Upper lobe of left lung (tissue), 6 donors: ENCODE measurements around the gene ECT2. TPM values are rescaled to one million over a fixed set of nuclear protein-coding genes. Genes with fewer than 3 reads are reported as not detected.

Experiments
- ATAC-seq, 2 donors: fragments of 200-7000 bp; cut with Tn5 transposase; one replicate each; pipeline ENCODE4 v1.9.1; 2022; ENCODE audit warnings: mild to moderate bottlenecking in 2 of 2, moderate library complexity in 2 of 2; ENCODE audit not compliant: low FRiP score in 2 of 2
- DNase-seq, 2 donors: peaks; one replicate each; pipeline ENCODE4 v3.0.0-alpha.2; 2019 to 2020
- H3K27ac ChIP-seq, 4 donors: fragments of 200-600 bp; sonication (generic); one replicate each; pipeline ENCODE4 v1.5.1; 2016 to 2019
- H3K27me3 ChIP-seq, 4 donors: fragments of 200-600 bp; sonication (generic); one replicate each; pipeline ENCODE4 v1.5.1; 2017 to 2019
- H3K36me3 ChIP-seq, 4 donors: fragments of 200-600 bp; sonication (generic); one replicate each; pipeline ENCODE4 v1.5.1; 2016 to 2019
- H3K4me1 ChIP-seq, 4 donors: fragments of 200-600 bp; sonication (generic); one replicate each; pipeline ENCODE4 v1.5.1; 2018 to 2019
- H3K4me3 ChIP-seq, 4 donors: fragments of 200-600 bp; sonication (generic); one replicate each; pipeline ENCODE4 v1.5.1; 2017 to 2019; ENCODE audit warnings: mild to moderate bottlenecking in 2 of 4, moderate library complexity in 1 of 4
- H3K9me3 ChIP-seq, 4 donors: fragments of 200-600 bp; sonication (generic); one replicate each; pipeline ENCODE4 v1.5.1; 2018 to 2019
- CTCF ChIP-seq, 6 experiments: fragments of 450-650 bp in 4 of 6; fragments of 200-600 bp in 2 of 6; sonication (generic) in 2 of 6; IDR thresholded peaks; one replicate each; pipeline ENCODE4 v1.5.1; 2016 to 2019; ENCODE audit warnings: antibody characterized with exemption in 6 of 6
- EP300 ChIP-seq, 4 donors: sonication (generic); formaldehyde crosslinking; IDR thresholded peaks; one replicate each; pipeline ENCODE4 v1.5.1; 2017; ENCODE audit warnings: antibody characterized with exemption in 4 of 4, control low read depth in 2 of 4
- POLR2A ChIP-seq, 4 donors: fragments of 450-650 bp; IDR thresholded peaks; one replicate each; pipeline ENCODE4 v1.5.1; 2016 to 2017; ENCODE audit warnings: antibody characterized with exemption in 4 of 4, mild to moderate bottlenecking in 2 of 4
- POLR2AphosphoS5 ChIP-seq, 2 donors: sonication (generic); formaldehyde crosslinking; IDR thresholded peaks; one replicate each; pipeline ENCODE4 v1.5.1; 2017; ENCODE audit warnings: antibody characterized with exemption in 2 of 2
- WGBS, 2 donors: methylation state at CpG; one replicate each; pipeline ENCODE4 v1.1.5; 2017 to 2018; 5-methylcytosine and 5-hydroxymethylcytosine counted together
- total RNA-seq, 6 donors: library from RNA; depleted of rRNA in 4 of 6; stranded (reverse); fragments of >200 nt in 4 of 6; gene quantifications; one replicate each; pipeline versions ENCODE4 v1.1.0 to v1.2.1, GENCODE V29; 2016 to 2021
- donor health status: DM: no; HTN: no; CAD: no; lungs with moderate emphysema.
- donor health status: DM: no; HTN: yes; CAD: no; lungs with severe emphysema.

The ECT2 gene
- total RNA-seq, 6 donors from 2014 or later, result 7.1 to 18.7 (median 13.7) TPM

GRCh38 chr3:172704001-172704400, 46.5 kb upstream of the ECT2 start:
- H3K27me3 ChIP-seq, result no peaks in the 10 kb centered on the region
- no peak overlapping the region for H3K27ac ChIP-seq
- TF ChIP-seq CTCF (IDR thresholded peaks at IDR 0.05), result no peak
- no peak overlapping the region for H3K4me3 ChIP-seq
- H3K36me3 ChIP-seq, result no peaks in the 10 kb centered on the region
- DNase-seq, result no peak
- no peak for ATAC-seq
- 16 to 29% methylated on average over 1 of the region's 1 CpG for WGBS, 2 donors
- no peaks in the 10 kb centered on the region for H3K9me3 ChIP-seq
- H3K4me1 ChIP-seq, result peaks cover 2 to 7% (median 4%) of the 10 kb centered on the region in 4 donors

GRCh38 chr3:172705170-172705569, 45.4 kb upstream of the ECT2 start:
- Histone ChIP-seq H3K27ac (no peak overlapping the region), H3K4me1 (peaks cover 7 to 19% (median 13%) of the 10 kb centered on the region in 4 donors), H3K36me3 (no peaks in the 10 kb centered on the region), H3K4me3 (no peak overlapping the region), H3K27me3 (no peaks in the 10 kb centered on the region), H3K9me3 (no peaks in the 10 kb centered on the region)
- TF ChIP-seq CTCF (IDR thresholded peaks at IDR 0.05), result no peak
- no peak for TF ChIP-seq POLR2AphosphoS5 (IDR thresholded peaks at IDR 0.05)
- no peak for TF ChIP-seq EP300 (IDR thresholded peaks at IDR 0.05)
- no peak for TF ChIP-seq POLR2A (IDR thresholded peaks at IDR 0.05)
- no peak for DNase-seq
- no peak for ATAC-seq
- 87% methylated on average over 4 of the region's 4 CpGs for WGBS, 2 donors

GRCh38 chr3:172707030-172707429, 43.5 kb upstream of the ECT2 start:
- Histone ChIP-seq H3K4me1 (peaks cover 7 to 26% (median 17%) of the 10 kb centered on the region in 4 donors), H3K9me3 (no peaks in the 10 kb centered on the region), H3K4me3 (no peak overlapping the region), H3K36me3 (no peaks in the 10 kb centered on the region), H3K27me3 (no peaks in the 10 kb centered on the region), H3K27ac (no peak overlapping the region)
- 79 to 84% methylated on average over 2 of the region's 2 CpGs for WGBS, 2 donors
- DNase-seq (no peak), ATAC-seq (no peak)
- TF ChIP-seq CTCF (IDR thresholded peaks at IDR 0.05), result no peak
- TF ChIP-seq POLR2A (IDR thresholded peaks at IDR 0.05), result no peak

GRCh38 chr3:172707967-172708366, 42.6 kb upstream of the ECT2 start:
- H3K36me3 ChIP-seq, result no peaks in the 10 kb centered on the region
- no peaks in the 10 kb centered on the region for H3K9me3 ChIP-seq
- no peak overlapping the region for H3K4me3 ChIP-seq
- no peak for DNase-seq
- no peaks in the 10 kb centered on the region for H3K27me3 ChIP-seq
- no peak for ATAC-seq
- 56 to 71% methylated on average over 1 of the region's 1 CpG for WGBS, 2 donors
- peak overlapping the region in 1 of 4 donors; percentile 28 for H3K27ac ChIP-seq
- TF ChIP-seq POLR2AphosphoS5 (IDR thresholded peaks at IDR 0.05), result no peak
- TF ChIP-seq POLR2A (IDR thresholded peaks at IDR 0.05), result no peak
- TF ChIP-seq CTCF (IDR thresholded peaks at IDR 0.05), result no peak
- TF ChIP-seq EP300 (IDR thresholded peaks at IDR 0.05), result no peak
- peaks cover 7 to 26% (median 17%) of the 10 kb centered on the region in 4 donors for H3K4me1 ChIP-seq

- Histone ChIP-seq H3K36me3 (no peaks in the 10 kb centered on the region), H3K27me3 (no peaks in the 10 kb centered on the region), H3K4me1 (peaks cover 7 to 26% (median 17%) of the 10 kb centered on the region in 4 donors), H3K4me3 (peak overlapping the region in 3 of 4 donors; percentile 72 to 87 (median 73)), H3K9me3 (no peaks in the 10 kb centered on the region), H3K27ac (peak overlapping the region in 1 of 4 donors; percentile 88)
- TF ChIP-seq EP300 (IDR thresholded peaks at IDR 0.05), result no peak
- TF ChIP-seq POLR2AphosphoS5 (IDR thresholded peaks at IDR 0.05), result no peak
- no peak for TF ChIP-seq POLR2A (IDR thresholded peaks at IDR 0.05)
- TF ChIP-seq CTCF (IDR thresholded peaks at IDR 0.05), result no peak
- DNase-seq (no peak), ATAC-seq (no peak)
- 84 to 89% methylated on average over 2 of the region's 2 CpGs for WGBS, 2 donors
These were observed 41.4 kb upstream of the ECT2 start for GRCh38 chr3:172708921-172709773.
